Measurements from ENCODE around the gene SNX5. TPM values are rescaled to one million over a fixed set of nuclear protein-coding genes. Genes with fewer than 3 reads are reported as not detected.

Gene SNX5
- total and polyA plus RNA-seq, 2 of the 13 experiments (the other 11 are each of a cell fraction or from before 2014, with no cell fraction given) = 664 to 1,040 TPM

- FAIRE-seq (no peak), ATAC-seq (no peak), DNase-seq (ENCODE audit: low spot score) (no peak)
- H3K4me2 ChIP-seq (ENCODE audit: low read depth, low read length) = no peak overlapping the region
- 96% methylated on average over 3 of the region's 3 CpGs for WGBS (ENCODE audit: low lambda C conversion rate)
- in situ Hi-C loops (cut with HindIII; ENCODE audit: extremely low pct_ligation_motif_present, low pct_unique_long_range_greater_than_20kb) (no loop called here), intact Hi-C loops (cut with micrococcal nuclease; ENCODE audit: unreplicated experiment) (no loop called here)
- H4K20me1 ChIP-seq (ENCODE audit: insufficient read depth, low read length) = peaks cover 19% of the 10 kb centered on the region
- no TSS peak for BruUV-seq (replicated peaks)
- no peak overlapping the region for H3K27ac ChIP-seq (ENCODE audit: extremely low read length, insufficient read depth, low read length)
- H3K9ac ChIP-seq (ENCODE audit: insufficient read depth, low read depth, low read length) = no peak overlapping the region
- no peaks in the 10 kb centered on the region for H3K9me3 ChIP-seq (ENCODE audit: low read length)
- no peak for TF ChIP-seq ZNF639 (CRISPR knock-in tag; conservative IDR thresholded peaks at IDR 0.05)
- TF ChIP-seq SIX1 (CRISPR knock-in tag; IDR thresholded peaks at IDR 0.05; ENCODE audit: borderline replicate concordance) = no peak
- TF ChIP-seq SMAD3 (CRISPR knock-in tag; IDR thresholded peaks at IDR 0.05) = no peak
- TF ChIP-seq TBX3 (IDR thresholded peaks at IDR 0.05; ENCODE audit: borderline replicate concordance) = 0 out of 2 replicates have a peak, but pooled peaks have one; percentile 18
- no peak for TF ChIP-seq ZNF605 (CRISPR knock-in tag; IDR thresholded peaks at IDR 0.05)
- peak in 1 of 2 experiments; percentile 52; a peak in 1 of 4 replicates for TF ChIP-seq POLR2A (IDR thresholded peaks at IDR 0.05; ENCODE audit: insufficient read depth in 1 of 2, low read depth in 2 of 2, low read length in 2 of 2)
- H3K27me3 ChIP-seq (ENCODE audit: control insufficient read depth in 1 of 2, insufficient read depth in 2 of 2, low read length in 2 of 2) = peaks cover 1 to 7% of the 10 kb centered on the region in 2 experiments; a peak in 3 of 5 replicates
- H3K4me3 ChIP-seq (replicated peaks in 1 of 3; ENCODE audit: insufficient read depth in 1 of 3, low read depth in 2 of 3, low read length in 3 of 3) = no peak overlapping the region
- no peak overlapping the region for H2AFZ ChIP-seq (ENCODE audit: low read length)
- peaks cover 10% of the 10 kb centered on the region for H3K79me2 ChIP-seq (ENCODE audit: insufficient read depth, low read length)
- ChIA-PET CTCF (ENCODE audit: low intra/inter-chr PET ratio, low total read pairs) (no interaction called here), POLR2A (interaction anchor here (1.2 kb wide), 1 partner anchor 44 kb away, joined by 3 read pairs; no protein-coding TSS in a partner anchor)
- peaks cover 28 to 48% of the 10 kb centered on the region in 2 experiments for H3K36me3 ChIP-seq (replicated peaks in 1 of 2; ENCODE audit: control insufficient read depth in 1 of 2, insufficient read depth in 2 of 2, low read length in 2 of 2)
- H3K4me1 ChIP-seq (ENCODE audit: insufficient read depth, low read length) = peaks cover 30% of the 10 kb centered on the region
These were observed 26.8 kb downstream of the SNX5 start for GRCh38 chr20:17941826-17942196.

GRCh38 chr20:17941087-17941825, 27.3 kb downstream of the SNX5 start:
- Histone ChIP-seq H4K20me1 (ENCODE audit: insufficient read depth, low read length) (peaks cover 16% of the 10 kb centered on the region; the same call in 1 of the 2 replicates), H3K9me3 (ENCODE audit: low read length) (no peaks in the 10 kb centered on the region), H3K4me1 (ENCODE audit: insufficient read depth, low read length) (peaks cover 35% of the 10 kb centered on the region), H2AFZ (ENCODE audit: low read length) (no peak overlapping the region), H3K4me2 (ENCODE audit: low read depth, low read length) (no peak overlapping the region), H3K4me3 (replicated peaks in 1 of 3; ENCODE audit: insufficient read depth in 1 of 3, low read depth in 2 of 3, low read length in 3 of 3) (no peak overlapping the region), H3K79me2 (ENCODE audit: insufficient read depth, low read length) (peaks cover 8% of the 10 kb centered on the region), H3K27ac (ENCODE audit: extremely low read length, insufficient read depth, low read length) (no peak overlapping the region), H3K36me3 (replicated peaks in 1 of 2; ENCODE audit: control insufficient read depth in 1 of 2, insufficient read depth in 2 of 2, low read length in 2 of 2) (peaks cover 22 to 42% of the 10 kb centered on the region in 2 experiments), H3K9ac (ENCODE audit: insufficient read depth, low read depth, low read length) (no peak overlapping the region), H3K27me3 (ENCODE audit: control insufficient read depth in 1 of 2, insufficient read depth in 2 of 2, low read length in 2 of 2) (peaks cover 4 to 13% of the 10 kb centered on the region in 2 experiments; a peak in 4 of 5 replicates)
- no TSS peak for BruUV-seq (replicated peaks)
- ATAC-seq = no peak
- no peak for FAIRE-seq
- ChIA-PET CTCF (ENCODE audit: low intra/inter-chr PET ratio, low total read pairs) (no interaction called here), POLR2A (interaction anchor here (2.7 to 3.1 kb wide), 2 partner anchors 23 to 27 kb away, joined by 17 read pairs; partner anchors contain the start of genes MGME1 and SNX5)
- DNase-seq (ENCODE audit: low spot score) = no peak
- in situ Hi-C loops (cut with HindIII; ENCODE audit: extremely low pct_ligation_motif_present, low pct_unique_long_range_greater_than_20kb) = no loop called here
- 93% methylated on average over 10 of the region's 10 CpGs for WGBS (ENCODE audit: low lambda C conversion rate)
- intact Hi-C loops (cut with micrococcal nuclease; ENCODE audit: unreplicated experiment) = no loop called here
- TF ChIP-seq PATZ1 (CRISPR knock-in tag; IDR thresholded peaks at IDR 0.05) (no peak), KLF11 (CRISPR knock-in tag; IDR thresholded peaks at IDR 0.05) (no peak), TGIF2 (CRISPR knock-in tag; IDR thresholded peaks at IDR 0.05) (0 out of 2 replicates have a peak, but pooled peaks have one; percentile 43), ZBTB38 (CRISPR knock-in tag; IDR thresholded peaks at IDR 0.05) (0 out of 2 replicates have a peak, but pooled peaks have one; percentile 46), CBX5 (CRISPR knock-in tag; IDR thresholded peaks at IDR 0.05; ENCODE audit: borderline replicate concordance) (0 out of 2 replicates have a peak, but pooled peaks have one; percentile 54), ZNF343 (CRISPR knock-in tag; IDR thresholded peaks at IDR 0.05) (no peak), ZEB1 (IDR thresholded peaks at IDR 0.05; ENCODE audit: insufficient replicate concordance, low read depth) (no peak), HDAC6 (IDR thresholded peaks at IDR 0.05; ENCODE audit: low read depth, low read length) (no peak)
